Measurements from ENCODE around the gene ZDHHC12. TPM values are rescaled to one million over a fixed set of nuclear protein-coding genes. Genes with fewer than 3 reads are reported as not detected.

The ZDHHC12 gene
- total and polyA plus RNA-seq, 2 donors (not counting 3 experiments of a cell fraction or from before 2014, with no cell fraction given), result 28.8 to 62.0 TPM

GRCh38 chr9:128688501-128689292 lies 35.2 kb downstream of the ZDHHC12 start, which contains the start of gene SET:
TSS of gene SET (plus strand) at chr9:128689222. CDS start at chr9:128689583, 361 bp downstream.
- peak; percentile 72 for FAIRE-seq
- peak within 1 kb of the TSS; percentile 1 for H3K4me2 ChIP-seq (ENCODE audit: insufficient read depth, low read length)
- H3K9me1 ChIP-seq (replicated peaks; ENCODE audit: control insufficient read depth, extremely low read depth, insufficient read depth, low read length), result no peaks in the 10 kb centered on the region
- POLR2A ChIA-PET, result interaction anchor here (0.9 kb wide), 1 partner anchor 136 kb away, joined by 3 read pairs; the partner anchor contains the start of gene SPTAN1
- H3K79me2 ChIP-seq (ENCODE audit: control insufficient read depth, insufficient read depth, low read length), result peaks cover 52% of the 10 kb centered on the region
- no peaks in the 10 kb centered on the region for H3K27me3 ChIP-seq (ENCODE audit: control insufficient read depth in 2 of 2, insufficient read depth in 2 of 2, low read length in 2 of 2)
- DNase-seq (ENCODE audit: low read depth, low spot score), result peak; percentile 94
- H4K20me1 ChIP-seq (replicated peaks; ENCODE audit: control insufficient read depth, extremely low read depth, insufficient read depth, low read length), result peaks cover 5% of the 10 kb centered on the region
- dilution Hi-C loops (cut with MboI; ENCODE audit: extremely low pct_ligation_motif_present, low sequenced_read_pairs), result no loop called here
- TF ChIP-seq MYC (IDR thresholded peaks at IDR 0.05; ENCODE audit: low read depth, low read length) (no peak), CTCF (IDR thresholded peaks at IDR 0.05; ENCODE audit: extremely low read depth in 1 of 2, insufficient read depth in 1 of 2, low read depth in 1 of 2, low read length in 2 of 2) (no peak), POLR2AphosphoS5 (IDR thresholded peaks at IDR 0.05; ENCODE audit: insufficient read depth, low read depth, low read length) (peak; percentile 93), JUN (IDR thresholded peaks at IDR 0.05; ENCODE audit: borderline replicate concordance, insufficient read depth, insufficient read length, low read depth) (no peak)
- CTCF ChIA-PET, result interaction anchor here (1.8 to 2.0 kb wide), 2 partner anchors 11 to 14 kb away, joined by 6 to 8 read pairs; partner anchors contain the start of gene PKN3
- TSS peak; percentile 25 for BruUV-seq (replicated peaks)
- peak within 1 kb of the TSS; percentile 61 for H3K27ac ChIP-seq (ENCODE audit: insufficient read depth, low read depth, low read length)
- peak within 1 kb of the TSS; percentile 81 for H3K9ac ChIP-seq (replicated peaks; ENCODE audit: extremely low read depth, insufficient read depth, low read length)
- peak within 1 kb of the TSS; percentile 5 for H2AFZ ChIP-seq (ENCODE audit: low read depth, low read length)
- no peaks in the 10 kb centered on the region for H3K9me3 ChIP-seq (replicated peaks; ENCODE audit: control insufficient read depth, insufficient read depth, low read length)
- H3K4me3 ChIP-seq (replicated peaks in 1 of 3; ENCODE audit: insufficient read depth in 1 of 3, low read depth in 1 of 3, low read length in 3 of 3), result peak within 1 kb of the TSS; percentile 50 to 79 (median 78)
- peaks cover 18% of the 10 kb centered on the region for H3K4me1 ChIP-seq (ENCODE audit: control insufficient read depth, extremely low read depth, insufficient read depth, low read length)
- peaks cover 12 to 13% of the 10 kb centered on the region in 2 experiments for H3K36me3 ChIP-seq (ENCODE audit: control insufficient read depth in 2 of 2, extremely low read depth in 1 of 2, insufficient read depth in 2 of 2, low read length in 2 of 2)
- intact Hi-C loops (cut with micrococcal nuclease), result loop anchor here (1.0 to 5.0 kb wide), 5 partner anchors 14 to 136 kb away; partner anchors contain the start of genes DYNC2I2, PKN3, SPTAN1 and ZDHHC12
